Mucosa of rectum (tissue), 2 donors: Measurements from ENCODE around the gene LHFPL2.

ENCODE experiments used
- H3K27ac ChIP-seq, 2 donors: one replicate each; pipeline ENCODE4 v1.7.0; 2013; ENCODE audit warnings: inconsistent platforms in 2 of 2, low read depth in 2 of 2, low read length in 2 of 2
- H3K27me3 ChIP-seq, 2 donors: one replicate each; pipeline ENCODE4 v1.7.0; 2013; ENCODE audit warnings: low read length in 2 of 2; ENCODE audit not compliant: control insufficient read depth in 2 of 2, insufficient read depth in 2 of 2
- H3K36me3 ChIP-seq, 2 donors: one replicate each; pipeline ENCODE4 v1.7.0; 2013; ENCODE audit warnings: low read length in 2 of 2; ENCODE audit not compliant: control insufficient read depth in 2 of 2, insufficient read depth in 2 of 2
- H3K4me1 ChIP-seq, 2 donors: one replicate each; pipeline ENCODE4 v1.7.0; 2013; ENCODE audit warnings: low read length in 2 of 2, mild to moderate bottlenecking in 1 of 2; ENCODE audit not compliant: control insufficient read depth in 2 of 2, insufficient read depth in 2 of 2
- H3K4me3 ChIP-seq, 2 donors: one replicate each; pipeline ENCODE4 v1.7.0; 2013; ENCODE audit warnings: low read length in 2 of 2
- H3K9ac ChIP-seq, 2 donors: one replicate each; pipeline ENCODE4 v1.7.0; 2013; ENCODE audit warnings: low read length in 2 of 2, low read depth in 1 of 2, mild to moderate bottlenecking in 1 of 2
- H3K9me3 ChIP-seq, 2 donors: one replicate each; pipeline ENCODE4 v1.7.0; 2013; ENCODE audit warnings: low read length in 2 of 2; ENCODE audit not compliant: control insufficient read depth in 2 of 2
- donor health status: healthy.
- donor health status: Normal muscosa, but diverticular disease.

Gene LHFPL2

GRCh38 chr5:78486218-78486617 lies 162.4 kb downstream of the LHFPL2 start:
- peaks cover 9 to 19% of the 10 kb centered on the region in 2 donors for H3K36me3 ChIP-seq
- no peak overlapping the region for H3K9ac ChIP-seq
- H3K27me3 ChIP-seq = no peaks in the 10 kb centered on the region
- no peak overlapping the region for H3K27ac ChIP-seq
- H3K4me3 ChIP-seq = no peak overlapping the region
- no peaks in the 10 kb centered on the region for H3K9me3 ChIP-seq
- peaks cover 0 to 3% of the 10 kb centered on the region in 2 donors for H3K4me1 ChIP-seq

GRCh38 chr5:78483809-78484521 lies 164.6 kb downstream of the LHFPL2 start:
- no peak overlapping the region for H3K27ac ChIP-seq
- H3K9me3 ChIP-seq = no peaks in the 10 kb centered on the region
- H3K27me3 ChIP-seq = no peaks in the 10 kb centered on the region
- peaks cover 9 to 18% of the 10 kb centered on the region in 2 donors for H3K36me3 ChIP-seq
- H3K9ac ChIP-seq = no peak overlapping the region
- H3K4me1 ChIP-seq = peaks cover 0 to 3% of the 10 kb centered on the region in 2 donors
- no peak overlapping the region for H3K4me3 ChIP-seq

- Histone ChIP-seq H3K4me3 (no peak overlapping the region), H3K27ac (no peak overlapping the region), H3K4me1 (peaks cover 0 to 3% of the 10 kb centered on the region in 2 donors)
These were observed 165.6 kb downstream of the LHFPL2 start for GRCh38 chr5:78482948-78483347.

GRCh38 chr5:78476795-78477194 lies 171.8 kb downstream of the LHFPL2 start:
- Histone ChIP-seq H3K36me3 (peaks cover 0 to 9% of the 10 kb centered on the region in 2 donors), H3K9me3 (no peaks in the 10 kb centered on the region), H3K27me3 (no peaks in the 10 kb centered on the region), H3K9ac (no peak overlapping the region), H3K4me1 (no peaks in the 10 kb centered on the region), H3K4me3 (no peak overlapping the region), H3K27ac (no peak overlapping the region)

More at GRCh38 chr5:78482948-78483347, 165.6 kb downstream of the LHFPL2 start:
- peaks cover 0 to 9% of the 10 kb centered on the region in 2 donors for H3K36me3 ChIP-seq
- no peaks in the 10 kb centered on the region for H3K9me3 ChIP-seq
- H3K9ac ChIP-seq = no peak overlapping the region
- H3K27me3 ChIP-seq = no peaks in the 10 kb centered on the region

GRCh38 chr5:78475370-78475769 lies 173.2 kb downstream of the LHFPL2 start:
- Histone ChIP-seq H3K4me1 (no peaks in the 10 kb centered on the region), H3K27me3 (no peaks in the 10 kb centered on the region), H3K4me3 (no peak overlapping the region), H3K27ac (no peak overlapping the region), H3K36me3 (peaks cover 0 to 9% of the 10 kb centered on the region in 2 donors), H3K9ac (no peak overlapping the region), H3K9me3 (no peaks in the 10 kb centered on the region)

- Histone ChIP-seq H3K4me1 (no peaks in the 10 kb centered on the region), H3K4me3 (no peak overlapping the region), H3K36me3 (peaks cover 0 to 9% of the 10 kb centered on the region in 2 donors), H3K9me3 (no peaks in the 10 kb centered on the region), H3K9ac (no peak overlapping the region), H3K27me3 (no peaks in the 10 kb centered on the region), H3K27ac (no peak overlapping the region)
These were observed 174.8 kb downstream of the LHFPL2 start for GRCh38 chr5:78473751-78474150.

- Histone ChIP-seq H3K9me3 (no peaks in the 10 kb centered on the region), H3K4me1 (no peaks in the 10 kb centered on the region), H3K27me3 (no peaks in the 10 kb centered on the region), H3K4me3 (no peak overlapping the region), H3K36me3 (peaks cover 0 to 9% of the 10 kb centered on the region in 2 donors), H3K9ac (no peak overlapping the region), H3K27ac (no peak overlapping the region)
These were observed 176.0 kb downstream of the LHFPL2 start for GRCh38 chr5:78472469-78473106.

- H3K36me3 ChIP-seq = peaks cover 0 to 9% of the 10 kb centered on the region in 2 donors
- peaks cover 0 to 5% of the 10 kb centered on the region in 2 donors for H3K4me1 ChIP-seq
- no peak overlapping the region for H3K4me3 ChIP-seq
- H3K27ac ChIP-seq = no peak overlapping the region
- no peaks in the 10 kb centered on the region for H3K9me3 ChIP-seq
- H3K9ac ChIP-seq = no peak overlapping the region
- H3K27me3 ChIP-seq = no peaks in the 10 kb centered on the region
These were observed 176.7 kb downstream of the LHFPL2 start for GRCh38 chr5:78471896-78472295.

GRCh38 chr5:78467752-78468357 lies 180.7 kb downstream of the LHFPL2 start:
- Histone ChIP-seq H3K27me3 (no peaks in the 10 kb centered on the region), H3K4me1 (peaks cover 0 to 5% of the 10 kb centered on the region in 2 donors), H3K27ac (no peak overlapping the region), H3K9me3 (no peaks in the 10 kb centered on the region), H3K36me3 (peaks cover 0 to 3% of the 10 kb centered on the region in 2 donors), H3K9ac (no peak overlapping the region), H3K4me3 (no peak overlapping the region)

- peaks cover 0 to 5% of the 10 kb centered on the region in 2 donors for H3K4me1 ChIP-seq
- H3K36me3 ChIP-seq = peaks cover 0 to 3% of the 10 kb centered on the region in 2 donors
- no peak overlapping the region for H3K4me3 ChIP-seq
- no peaks in the 10 kb centered on the region for H3K9me3 ChIP-seq
- H3K9ac ChIP-seq = no peak overlapping the region
- H3K27ac ChIP-seq = no peak overlapping the region
- no peaks in the 10 kb centered on the region for H3K27me3 ChIP-seq
These were observed 181.4 kb downstream of the LHFPL2 start for GRCh38 chr5:78467140-78467539.
